GM19328 (cell line): ENCODE data around the gene CAPN12.

Source experiments
- ATAC-seq: cut with Tn5 transposase; IDR thresholded peaks from one replicate; pipeline ENCODE4 v1.9.1; 2021; ENCODE audit warnings: mild to moderate bottlenecking, moderate library complexity; ENCODE audit not compliant: unreplicated experiment

Gene CAPN12

DNA sequence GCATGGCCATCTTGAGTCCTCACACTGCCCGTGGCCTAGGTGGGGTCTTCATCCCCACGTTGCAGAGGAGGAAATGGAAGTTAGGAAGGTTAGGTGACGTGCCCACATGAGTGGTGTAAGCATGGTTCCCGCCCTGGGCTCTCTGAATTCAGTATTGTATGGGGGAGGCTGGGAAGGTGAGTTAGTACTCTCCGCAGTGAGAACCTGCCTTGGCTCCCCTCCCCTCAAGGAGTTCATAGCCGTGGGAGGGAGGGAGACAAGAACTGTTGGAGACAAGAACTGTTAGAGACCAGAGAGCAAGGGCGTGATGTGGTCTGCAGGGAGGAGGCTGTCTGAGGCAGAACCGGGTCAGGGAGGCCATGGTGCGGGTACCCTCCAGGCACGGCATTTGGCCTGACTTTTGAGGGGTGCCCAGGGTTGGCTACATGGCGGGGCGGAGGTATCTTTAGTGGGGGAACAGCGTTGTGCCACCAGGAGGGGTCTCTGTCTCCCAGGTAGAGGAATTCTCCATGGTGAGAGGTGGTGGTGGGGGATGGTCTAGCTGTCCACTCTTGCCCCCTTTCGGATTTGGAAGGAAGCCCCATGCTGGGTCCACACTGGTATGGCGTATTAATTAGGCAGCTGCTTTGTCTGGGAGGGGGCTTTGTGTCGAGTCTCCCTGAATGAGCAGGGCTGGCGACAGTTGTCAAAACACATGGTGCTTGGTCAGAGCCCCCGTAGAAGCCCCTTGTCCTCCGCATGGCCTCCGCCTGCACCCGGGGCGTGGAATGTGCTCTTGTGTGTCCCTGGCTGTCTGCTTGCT, 45.8 kb downstream of the CAPN12 start:
- no peak for ATAC-seq

DNA sequence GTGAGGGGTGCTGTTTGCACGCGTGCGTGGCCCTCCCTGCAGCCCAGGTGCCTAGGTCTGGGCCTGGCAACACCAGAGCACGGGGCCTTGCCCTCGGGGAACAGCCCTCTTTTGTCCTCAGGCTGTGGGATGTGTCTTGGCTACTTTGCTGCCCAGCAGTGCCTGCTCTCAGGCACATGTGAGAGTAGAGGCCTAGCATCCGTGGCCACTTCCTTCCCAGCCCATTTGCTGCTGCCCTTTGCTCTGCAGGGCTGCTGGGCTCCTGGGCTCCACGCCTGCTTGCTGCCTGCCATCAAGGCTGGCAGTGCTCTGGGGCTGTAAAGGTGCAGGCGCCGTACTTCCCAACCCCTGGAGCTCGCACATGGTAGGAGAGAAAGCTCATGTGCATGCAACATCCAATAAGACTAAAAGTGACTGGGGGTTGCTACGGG, 46.6 kb downstream of the CAPN12 start:
- no peak for ATAC-seq

DNA sequence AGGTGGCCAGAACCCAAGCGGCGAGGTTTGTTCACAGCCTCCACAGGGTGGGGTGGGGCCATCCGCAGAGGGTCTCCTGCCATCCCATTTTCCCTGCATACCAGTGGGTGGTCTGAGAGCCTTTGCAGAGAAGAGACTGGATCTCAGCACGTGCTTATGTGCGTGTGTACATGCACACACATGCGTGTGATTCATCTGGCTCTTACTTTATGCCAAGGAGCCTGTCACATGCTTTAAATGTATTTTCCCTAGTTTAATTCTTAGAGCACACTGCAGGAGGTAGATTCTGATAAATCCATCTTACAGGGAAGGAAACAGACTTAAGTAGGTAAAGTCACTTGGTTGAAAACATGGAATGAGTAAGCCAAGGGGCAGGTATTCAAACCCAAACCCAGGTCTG, 47.1 kb downstream of the CAPN12 start:
- no peak for ATAC-seq

DNA sequence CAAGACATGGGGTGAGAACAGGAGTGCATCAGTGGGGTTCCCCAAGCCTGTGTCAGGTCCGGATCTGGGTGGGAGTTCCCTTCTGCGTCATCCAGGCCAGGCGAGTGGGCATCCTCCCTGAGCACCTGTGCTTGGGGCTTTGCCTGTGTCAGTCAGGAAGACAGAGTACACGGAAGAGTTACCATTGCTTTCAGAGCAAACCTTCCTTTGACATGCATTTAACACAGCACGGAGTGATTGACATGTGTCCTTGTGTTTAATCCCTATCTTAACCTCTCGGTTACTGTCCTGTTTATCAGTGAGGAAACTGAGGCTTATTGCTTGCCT, 47.6 kb downstream of the CAPN12 start:
- no peak for ATAC-seq

DNA sequence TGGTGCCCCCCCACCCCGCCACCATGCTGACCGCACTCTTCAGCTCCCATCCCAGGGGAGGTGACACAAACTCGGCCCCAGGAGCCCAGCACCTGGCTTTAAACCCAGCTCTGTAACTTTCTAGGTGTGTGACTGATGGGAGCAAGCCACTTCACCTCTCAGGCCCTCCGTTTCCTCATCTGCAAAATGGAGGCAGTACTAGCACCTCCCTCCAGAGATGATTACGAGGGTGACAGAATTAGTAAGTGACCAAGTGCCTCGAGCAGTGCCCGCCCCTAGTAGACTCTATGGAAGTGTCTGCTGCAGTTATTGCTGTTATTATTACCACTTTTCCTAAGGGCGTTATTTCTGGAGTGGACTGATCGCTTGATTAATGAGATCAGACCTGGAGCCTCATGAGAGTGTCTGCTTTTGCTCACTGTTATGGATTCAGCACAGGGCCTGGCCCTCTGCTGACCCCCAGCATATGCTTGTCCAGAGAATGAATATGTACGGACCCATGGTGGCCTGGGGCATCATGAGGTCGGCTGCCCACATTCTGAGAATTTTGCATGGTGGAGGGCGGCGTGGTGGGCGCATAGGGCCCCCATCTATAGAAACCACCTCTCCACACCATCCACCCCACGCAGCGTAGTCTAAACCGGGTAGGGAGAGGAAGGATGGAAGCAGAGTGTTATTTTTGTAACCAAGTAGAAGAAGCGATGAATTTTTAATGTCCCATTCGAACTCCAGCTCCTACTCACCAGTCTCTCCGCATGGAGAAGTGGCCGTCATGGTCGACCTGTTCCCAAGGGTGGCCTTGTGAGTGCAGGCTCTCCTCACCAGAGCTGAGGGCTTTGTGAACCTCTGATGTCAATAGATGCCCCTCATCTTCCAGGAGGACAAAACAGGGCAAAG, 48.2 kb downstream of the CAPN12 start:
- no peak for ATAC-seq

DNA sequence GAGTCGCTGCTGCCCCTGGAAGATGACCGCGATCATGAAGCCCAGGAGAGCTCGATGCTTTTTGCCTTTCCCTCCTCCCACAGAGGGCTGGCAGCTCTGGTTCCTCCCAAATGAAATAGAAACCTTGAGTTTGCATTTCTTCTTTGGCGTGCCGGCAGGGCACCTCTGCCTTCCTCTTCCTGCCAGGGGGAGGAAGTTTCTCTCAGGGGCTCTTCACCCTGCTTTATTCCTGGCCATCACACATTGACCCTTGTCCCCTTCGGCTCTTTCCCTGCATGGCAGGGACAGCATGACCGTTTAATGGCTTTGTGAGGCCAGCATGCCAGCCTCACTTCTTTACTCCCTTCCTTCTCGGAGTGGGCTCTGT, 49.0 kb downstream of the CAPN12 start:
- no peak for ATAC-seq

DNA sequence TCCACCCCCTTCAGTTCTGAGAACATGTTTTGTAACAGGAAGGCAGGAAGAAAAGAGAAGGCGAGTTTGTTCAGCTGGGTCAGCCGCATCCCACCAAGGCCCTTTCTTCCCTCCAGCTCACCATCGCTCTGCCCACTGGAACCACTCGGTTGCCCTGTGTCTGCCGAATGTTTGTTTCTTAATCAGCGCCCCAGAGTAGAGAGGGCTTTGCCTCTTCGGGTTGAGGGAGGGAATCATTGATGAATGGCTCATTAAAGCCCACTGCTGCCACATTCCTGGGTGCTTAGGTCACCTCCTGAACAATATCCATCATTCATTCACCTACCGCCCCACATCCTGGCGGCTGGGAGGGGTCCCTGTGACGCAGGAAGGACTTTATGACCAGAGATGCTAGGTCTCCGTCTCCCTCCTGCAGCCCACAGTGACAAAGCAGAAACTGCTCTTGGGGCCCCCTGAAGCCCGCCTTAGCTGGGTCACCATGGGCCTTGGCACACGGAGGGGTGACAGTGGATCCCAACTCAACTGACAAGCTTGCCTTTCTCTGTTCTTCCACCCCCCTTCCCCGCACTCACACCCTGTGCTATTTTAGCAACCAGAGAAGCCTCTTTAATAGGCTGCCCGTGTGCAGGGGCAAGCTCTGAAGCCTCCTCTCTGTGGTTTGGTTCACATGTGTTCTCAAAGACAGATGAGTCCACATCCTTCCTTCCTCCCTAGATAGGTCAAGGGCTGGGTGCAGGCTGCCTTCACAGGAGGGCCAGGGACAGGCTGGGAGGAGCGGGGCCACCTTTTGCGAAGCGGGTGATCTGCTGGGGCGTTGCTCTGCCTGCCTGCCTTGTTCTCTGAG, 50.7 kb downstream of the CAPN12 start:
- no peak for ATAC-seq

DNA sequence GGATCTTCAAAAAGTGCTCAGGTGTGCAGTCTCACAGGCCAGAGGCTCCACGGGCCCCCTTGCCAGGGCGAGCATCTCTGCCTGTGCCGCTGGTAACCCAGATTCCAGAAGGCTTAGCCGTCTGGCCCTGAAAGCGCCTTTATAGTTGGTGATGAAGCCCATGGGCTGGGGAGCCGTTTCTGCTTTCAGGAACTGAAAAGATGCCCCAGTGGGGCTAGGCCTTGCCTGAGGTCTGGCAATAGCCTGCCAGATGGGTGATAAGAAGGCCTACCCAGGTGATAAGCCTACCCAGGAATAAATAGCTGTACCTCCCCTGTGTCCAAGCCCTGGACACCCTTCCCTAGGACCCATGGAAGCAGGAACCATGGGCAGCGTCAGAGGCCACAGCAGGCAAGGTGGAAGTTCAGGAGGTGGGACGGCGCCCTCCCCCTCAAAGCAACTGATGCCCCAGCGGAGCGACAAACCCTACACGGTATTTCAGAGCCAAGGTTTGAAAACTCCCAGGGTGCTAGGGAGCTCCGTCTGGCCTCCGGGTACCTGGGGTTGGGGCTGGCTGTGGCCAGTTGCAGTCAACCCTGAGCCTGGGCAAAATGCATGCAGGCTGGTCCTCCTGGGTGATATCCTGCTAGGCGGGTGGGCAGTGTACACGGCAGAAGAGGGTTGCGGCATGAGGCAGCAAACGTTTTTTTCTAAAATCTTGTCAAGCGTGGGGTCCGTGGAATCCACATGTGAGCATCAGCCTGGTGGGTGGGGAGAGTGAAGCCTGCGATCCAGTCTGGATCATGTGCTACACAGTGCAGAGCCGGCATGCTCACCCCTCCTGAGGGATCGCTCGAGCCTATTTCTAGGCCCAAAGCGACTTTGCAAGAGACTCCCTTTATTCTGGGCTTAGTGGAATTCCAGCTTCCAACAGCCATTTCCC, 51.6 kb downstream of the CAPN12 start:
- ATAC-seq = no peak

DNA sequence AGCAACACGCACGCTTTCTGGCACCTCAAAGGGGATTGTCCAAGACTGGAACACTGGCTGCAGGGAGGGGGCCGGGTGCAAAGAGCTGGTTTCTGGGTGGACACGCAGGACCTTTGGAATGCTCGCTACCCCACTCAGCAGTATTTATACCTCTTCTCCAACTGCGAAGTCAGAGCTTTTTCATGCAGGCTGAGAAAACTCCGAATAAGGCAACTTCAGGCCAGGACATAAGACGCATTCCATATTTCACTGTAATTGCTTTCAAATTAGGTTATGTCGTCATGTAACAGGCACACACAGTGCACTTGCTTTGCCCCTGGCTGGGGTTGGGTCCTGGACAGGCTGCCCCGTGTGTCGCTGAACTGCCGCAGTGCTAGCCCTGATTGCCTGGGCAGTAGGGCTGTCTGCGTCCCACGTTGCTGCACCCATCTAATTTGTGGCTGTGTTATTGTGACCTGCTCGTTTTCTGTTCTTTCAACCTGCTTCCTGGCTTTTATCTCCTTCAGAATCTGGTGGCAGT, 52.3 kb downstream of the CAPN12 start:
- ATAC-seq = no peak

DNA sequence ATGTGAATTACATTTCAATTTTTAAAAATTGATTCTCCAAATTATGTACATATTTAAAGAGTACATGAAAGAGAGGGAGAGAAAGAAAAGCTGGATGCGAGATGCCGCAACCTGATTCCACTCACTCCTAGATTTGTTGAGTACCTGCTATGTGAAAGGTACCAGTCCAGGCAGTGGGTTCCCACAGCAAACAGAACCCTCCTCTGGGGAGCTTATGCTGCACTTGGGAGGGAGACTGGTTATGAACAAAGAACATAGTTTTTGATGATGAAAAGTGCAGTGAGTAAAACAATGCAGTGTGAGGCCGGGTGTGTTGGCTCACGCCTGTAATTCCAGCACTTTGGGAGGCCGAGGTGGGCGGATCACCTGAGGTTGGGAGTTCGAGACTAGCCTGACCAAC, 53.4 kb downstream of the CAPN12 start:
- ATAC-seq = no peak

DNA sequence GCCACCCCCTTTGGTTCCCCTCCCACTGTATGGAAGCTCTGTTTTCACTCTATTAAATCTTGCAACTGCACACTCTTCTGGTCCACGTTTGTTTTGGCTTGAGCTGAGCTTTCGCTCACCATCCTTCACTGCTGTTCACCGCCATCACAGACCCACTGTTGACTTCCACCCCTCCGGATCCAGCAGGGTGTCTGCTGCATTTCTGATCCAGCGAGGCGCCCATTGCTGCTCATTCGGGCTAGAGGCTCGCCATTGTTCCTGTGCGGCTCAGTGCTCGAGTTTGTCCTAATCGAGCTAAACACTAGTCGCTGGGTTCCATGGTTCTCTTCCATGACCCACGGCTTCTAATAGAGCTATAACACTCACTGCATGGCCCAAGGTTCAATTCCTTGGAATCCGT, 54.1 kb downstream of the CAPN12 start:
- ATAC-seq = no peak

DNA sequence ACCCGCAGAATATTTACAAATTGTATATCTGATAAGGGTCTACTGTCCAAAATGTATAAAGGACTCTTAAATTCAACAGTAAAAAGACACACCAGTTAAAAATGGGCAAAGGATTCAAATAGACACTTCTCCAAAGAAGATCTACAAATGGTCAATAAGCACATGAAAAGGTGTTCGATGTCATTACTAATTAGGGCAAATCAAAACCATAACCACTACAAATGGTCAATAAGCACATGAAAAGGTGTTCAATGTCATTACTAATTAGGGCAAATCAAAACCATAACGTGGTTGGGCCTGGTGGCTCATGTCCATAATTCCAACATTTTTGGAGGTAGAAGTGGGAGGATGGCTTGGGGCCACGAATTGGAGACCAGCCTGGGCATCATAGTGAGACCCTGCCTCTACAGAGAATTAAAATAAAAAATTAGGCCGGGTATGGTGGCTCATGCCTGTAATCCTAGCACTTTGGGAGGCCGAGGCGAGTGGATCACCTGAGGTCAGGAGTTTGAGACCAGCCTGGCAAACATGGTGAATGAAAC, 56.4 kb downstream of the CAPN12 start:
- ATAC-seq = no peak

DNA sequence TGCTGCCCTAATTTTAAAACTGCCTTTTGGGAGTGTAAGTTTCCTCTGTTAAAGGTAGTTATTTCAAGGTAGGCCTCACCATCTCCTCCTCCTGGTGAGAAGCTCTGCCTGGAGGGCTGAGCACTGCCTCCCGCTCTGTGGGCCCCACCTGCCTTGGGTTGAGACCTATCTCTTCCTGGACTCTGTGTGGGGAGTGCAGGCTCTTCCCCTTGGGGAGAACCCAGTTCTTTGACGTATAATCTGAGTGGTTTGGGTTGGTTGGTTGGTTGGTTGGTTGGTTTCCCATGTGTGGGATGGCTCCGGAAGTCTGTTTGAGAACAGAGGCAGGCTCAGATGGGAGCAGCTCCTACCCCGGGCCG, 57.8 kb downstream of the CAPN12 start:
- no peak for ATAC-seq

DNA sequence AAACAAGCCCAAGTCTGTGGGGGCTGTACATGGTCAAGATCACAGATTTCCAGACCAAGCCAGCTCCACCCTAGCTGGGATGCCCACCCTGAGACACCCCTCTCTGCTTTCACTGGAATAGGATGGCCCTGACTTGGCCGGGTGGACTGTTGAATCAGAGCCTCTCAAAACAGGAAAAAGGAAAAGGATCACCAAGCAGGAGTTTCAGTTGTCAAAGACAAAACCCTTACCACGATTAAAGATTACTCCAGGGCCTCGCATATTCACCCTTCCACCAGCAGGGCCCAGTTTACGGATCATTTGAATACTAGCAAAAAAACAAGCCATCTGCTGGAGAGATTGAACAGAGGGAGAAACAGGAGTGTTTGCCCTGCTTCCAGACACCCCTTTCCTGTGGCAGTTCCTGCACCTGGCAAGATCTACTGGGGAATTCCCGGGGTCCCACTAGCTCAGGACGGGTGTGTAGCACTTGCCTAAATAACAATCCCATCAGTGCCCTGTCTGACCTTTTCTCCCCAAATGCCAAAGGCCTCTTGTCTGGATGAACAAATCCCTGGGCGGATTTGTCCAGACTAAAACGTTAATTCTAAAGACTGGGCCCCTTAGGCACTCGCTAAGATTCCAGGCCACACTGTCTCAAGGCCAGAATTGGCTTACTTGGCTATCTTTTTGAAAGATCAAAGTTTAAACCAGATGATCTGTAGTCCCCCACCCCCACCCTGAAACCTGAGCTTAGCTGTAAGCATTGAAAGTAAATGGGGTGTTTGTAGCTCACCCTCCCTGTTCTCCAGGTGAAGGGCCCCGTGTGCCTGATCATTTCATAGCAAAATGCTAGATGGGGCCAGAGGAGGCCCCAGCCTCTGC, 58.4 kb downstream of the CAPN12 start:
- no peak for ATAC-seq

DNA sequence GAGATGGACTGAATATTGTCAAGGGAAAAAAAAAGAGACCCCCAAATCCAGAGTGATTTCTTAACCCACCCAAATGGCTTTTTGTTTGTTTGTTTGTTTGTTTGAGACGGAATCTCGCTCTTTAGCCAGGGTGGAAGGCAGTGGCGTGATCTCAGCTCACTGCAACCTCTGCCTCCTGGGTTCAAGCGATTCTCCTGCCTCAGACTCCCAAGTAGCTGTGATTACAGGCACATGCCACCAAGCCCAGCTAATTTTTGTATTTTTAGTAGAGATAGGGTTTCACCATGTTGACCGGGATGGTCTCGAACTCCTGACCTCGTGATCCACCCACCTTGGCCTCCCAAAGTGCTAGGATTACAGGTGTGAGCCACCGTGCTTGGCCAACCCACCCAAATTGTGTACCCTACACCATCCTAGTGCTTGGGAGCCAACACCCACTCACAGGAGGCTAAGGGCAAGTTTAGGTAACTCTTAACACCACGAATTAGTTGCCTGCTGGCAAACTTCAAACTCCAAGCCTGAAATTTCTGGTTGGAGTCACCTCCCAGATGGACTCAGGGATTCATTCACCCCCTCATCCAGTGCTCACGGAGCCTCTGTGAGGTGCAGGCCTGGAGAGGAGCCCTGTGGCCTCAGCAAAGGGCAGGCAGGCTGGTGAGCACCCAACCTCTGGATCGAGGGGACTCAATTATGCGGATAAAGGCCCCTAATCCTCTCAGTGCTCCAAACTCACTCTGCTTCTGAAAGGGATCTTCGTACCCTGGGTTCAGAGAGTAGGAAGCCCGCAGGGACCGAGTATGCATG, 59.2 kb downstream of the CAPN12 start:
- ATAC-seq = no peak

DNA sequence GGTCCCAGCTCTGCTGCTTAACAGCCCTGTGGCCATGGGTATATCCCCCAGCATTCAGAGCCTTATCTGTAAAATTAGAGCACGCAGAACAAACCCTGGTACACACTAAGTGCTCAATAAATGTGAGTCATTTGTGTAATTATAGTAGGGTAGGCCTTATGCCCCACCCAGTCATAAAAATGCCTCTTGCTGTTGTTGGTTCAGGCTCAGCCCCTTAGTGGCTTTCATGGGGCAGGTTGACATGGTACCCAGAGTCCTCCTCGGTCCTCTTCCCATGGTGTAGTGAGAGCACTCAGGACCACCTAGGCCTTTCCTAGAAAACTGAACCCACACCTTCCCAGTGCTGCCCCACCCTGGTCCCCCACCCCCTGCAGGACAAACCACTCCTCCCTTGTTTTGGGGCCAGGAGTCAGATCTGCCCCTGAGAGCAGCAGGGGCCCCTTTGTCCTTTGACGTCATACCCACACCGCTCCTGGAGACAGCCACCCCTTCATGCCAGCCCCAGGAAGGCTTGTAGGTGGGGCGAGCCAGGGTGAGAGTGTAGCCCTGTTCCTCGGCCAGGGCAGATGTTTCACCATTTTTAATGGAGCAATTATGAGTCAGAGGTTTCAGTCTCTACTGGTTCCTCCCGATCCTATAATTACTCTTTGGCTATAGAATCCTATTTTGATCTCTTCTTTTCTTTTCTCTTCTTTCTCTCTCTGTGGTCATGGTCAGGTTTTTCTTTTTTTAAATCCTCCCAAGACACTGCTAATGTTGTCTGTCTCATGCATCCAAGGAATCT, 60.0 kb downstream of the CAPN12 start:
- ATAC-seq = no peak

DNA sequence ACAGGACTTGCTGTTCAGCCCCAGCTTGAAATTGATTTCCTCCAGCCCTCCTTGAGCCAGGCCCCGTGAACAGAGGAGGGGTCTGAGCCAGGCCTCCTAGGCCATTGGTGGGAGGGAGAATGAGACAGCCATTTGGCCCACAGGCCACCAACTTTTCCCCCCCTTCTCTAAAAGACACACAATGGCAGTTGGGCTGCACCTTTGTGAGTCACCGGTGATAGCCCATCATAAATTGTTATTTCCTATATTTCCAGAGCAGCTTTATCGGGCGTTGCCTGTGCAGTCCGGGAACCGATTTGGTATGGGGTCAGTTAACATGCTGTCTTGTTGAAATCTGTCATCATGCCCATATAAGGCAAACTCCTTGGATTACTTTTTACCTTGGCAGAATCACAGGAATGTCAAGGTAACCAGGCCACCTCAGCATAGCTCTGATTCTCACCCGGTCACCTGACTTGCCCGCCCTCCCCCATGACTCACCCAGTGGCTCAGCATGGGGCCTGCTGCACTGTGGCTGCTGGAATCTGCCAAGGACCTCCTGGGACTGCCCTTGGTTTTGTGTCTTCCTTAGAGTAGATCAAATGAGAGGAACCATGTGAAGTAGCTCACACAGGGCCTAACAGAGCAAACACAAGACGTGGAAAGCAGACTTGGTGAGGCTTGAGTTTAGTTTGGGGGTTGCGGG, 60.7 kb downstream of the CAPN12 start:
- no peak for ATAC-seq
